Activated effector memory CD4-positive, alpha-beta T cell treated with anti-CD3 and anti-CD28 coated beads, Interleukin-2, amount 50 U/mL, for 16 hours (primary cell): ENCODE data around the gene OR4C46.
"Not testable (repeated sequence)": the region's sequence is repeated elsewhere in the genome, so short reads cannot be mapped to it uniquely, and the experiment has no call there.

ENCODE experiments used
- DNase-seq: peaks from one replicate; pipeline ENCODE4 v3.0.0-alpha.2; 2020

Gene OR4C46

DNA sequence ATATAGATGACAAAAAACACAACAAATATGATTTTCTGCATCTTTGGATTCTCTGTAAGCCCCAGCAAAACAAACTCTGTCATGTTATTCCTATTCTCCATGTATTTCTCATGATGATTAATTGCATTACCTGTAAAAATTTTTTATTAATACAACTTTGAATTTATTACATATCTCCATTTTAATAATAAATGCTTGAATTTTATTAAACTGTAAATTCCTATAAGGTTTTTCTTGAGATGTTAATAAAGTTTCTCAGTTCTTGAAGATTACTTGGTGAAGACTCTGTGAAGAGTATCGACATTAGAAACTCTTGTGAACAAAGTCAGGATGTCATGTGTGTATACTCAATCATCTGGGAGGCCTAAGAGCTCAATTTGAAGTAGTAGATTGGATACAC is at the start of gene OR4C46:
Gene OR4C46, minus strand, starts transcription at position 101 of the 400 bp plus-strand sequence. Its CDS starts 0 bp downstream, at position 101.
- no peak for DNase-seq

DNA sequence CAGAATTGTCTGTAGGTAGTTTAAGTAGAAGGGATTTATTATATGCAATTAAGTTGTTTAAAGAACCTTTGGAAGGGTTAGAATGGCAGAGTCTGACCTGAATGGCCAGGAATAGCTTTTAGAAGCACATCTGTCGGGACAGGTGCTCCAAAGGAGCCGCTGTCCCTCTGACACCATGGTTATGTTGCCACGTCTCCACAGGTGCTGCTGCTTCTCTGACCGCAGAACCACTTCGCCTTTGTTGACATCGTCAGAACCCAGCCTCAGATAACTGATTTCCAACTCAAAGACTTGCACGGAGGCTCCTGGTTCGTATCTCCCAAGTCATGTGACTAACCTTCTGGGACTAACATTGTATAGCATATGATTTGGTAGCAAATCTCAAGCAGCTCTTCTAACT is 41.8 kb upstream of the OR4C46 start:
- not testable (repeated sequence) for DNase-seq

DNA sequence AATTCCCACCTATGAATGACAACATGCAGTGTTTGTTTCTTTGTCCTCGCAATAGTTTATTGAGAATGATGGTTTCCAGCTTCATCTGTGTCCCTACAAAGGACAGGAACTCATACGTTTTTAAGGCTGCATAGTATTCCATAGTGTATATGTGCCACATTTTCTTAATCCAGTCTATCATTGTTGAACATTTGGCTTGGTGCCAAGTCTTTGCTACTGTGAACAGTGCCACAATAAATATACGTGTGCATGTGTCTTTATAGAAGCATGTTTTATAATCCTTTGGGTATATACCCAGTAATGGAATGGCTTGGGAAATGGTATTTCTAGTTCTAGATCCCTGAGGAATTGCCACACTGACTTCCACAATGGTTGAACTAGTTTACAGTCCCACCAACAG is 42.4 kb downstream of the OR4C46 start:
- not testable (repeated sequence) for DNase-seq

DNA sequence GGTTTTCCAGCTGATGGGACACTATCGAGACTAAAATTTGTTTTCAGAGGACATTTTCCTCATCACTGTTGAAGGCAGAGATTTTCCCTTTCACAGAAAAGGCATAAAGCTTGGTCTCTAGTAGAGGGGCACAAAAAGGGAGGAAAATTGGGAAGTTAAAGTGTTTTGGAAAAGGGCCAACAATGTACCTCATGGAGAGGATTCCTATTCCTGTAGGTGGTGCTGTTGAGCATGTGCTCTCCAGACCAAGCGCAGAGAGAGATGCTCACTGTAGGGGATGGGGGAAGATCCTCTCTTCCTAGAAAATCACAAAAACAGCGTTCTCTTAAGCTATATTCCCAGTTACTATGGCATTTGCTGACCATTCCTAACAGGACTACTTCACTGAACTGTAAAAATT is 44.9 kb downstream of the OR4C46 start:
- no peak for DNase-seq

DNA sequence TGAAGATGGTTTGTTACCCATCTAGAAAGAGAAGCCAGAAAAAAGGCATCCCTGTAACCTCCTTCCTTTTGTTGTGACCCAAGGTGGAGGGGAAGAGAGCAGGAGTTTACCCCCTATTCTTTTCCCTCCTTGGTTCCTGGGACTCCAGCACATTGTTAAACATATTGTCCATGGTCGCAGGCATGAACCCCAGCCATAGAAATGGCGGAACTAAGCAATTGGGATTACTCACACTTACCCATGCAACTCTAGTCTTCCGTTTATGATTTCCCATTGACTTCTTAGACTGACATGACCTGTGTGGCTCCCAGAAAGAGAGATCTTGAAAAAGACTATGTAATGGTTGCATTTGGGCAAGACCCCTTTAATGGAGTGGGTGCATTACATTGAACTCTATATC is 45.4 kb downstream of the OR4C46 start:
- no peak for DNase-seq
